ENCODE data around the gene TENM4. TPM values are rescaled to one million over a fixed set of nuclear protein-coding genes. Genes with fewer than 3 reads are reported as not detected.

The TENM4 gene
- polyA plus RNA-seq, 12 donors, result 6.1 to 12.6 (median 7.8) TPM; not detected in 1

DNA sequence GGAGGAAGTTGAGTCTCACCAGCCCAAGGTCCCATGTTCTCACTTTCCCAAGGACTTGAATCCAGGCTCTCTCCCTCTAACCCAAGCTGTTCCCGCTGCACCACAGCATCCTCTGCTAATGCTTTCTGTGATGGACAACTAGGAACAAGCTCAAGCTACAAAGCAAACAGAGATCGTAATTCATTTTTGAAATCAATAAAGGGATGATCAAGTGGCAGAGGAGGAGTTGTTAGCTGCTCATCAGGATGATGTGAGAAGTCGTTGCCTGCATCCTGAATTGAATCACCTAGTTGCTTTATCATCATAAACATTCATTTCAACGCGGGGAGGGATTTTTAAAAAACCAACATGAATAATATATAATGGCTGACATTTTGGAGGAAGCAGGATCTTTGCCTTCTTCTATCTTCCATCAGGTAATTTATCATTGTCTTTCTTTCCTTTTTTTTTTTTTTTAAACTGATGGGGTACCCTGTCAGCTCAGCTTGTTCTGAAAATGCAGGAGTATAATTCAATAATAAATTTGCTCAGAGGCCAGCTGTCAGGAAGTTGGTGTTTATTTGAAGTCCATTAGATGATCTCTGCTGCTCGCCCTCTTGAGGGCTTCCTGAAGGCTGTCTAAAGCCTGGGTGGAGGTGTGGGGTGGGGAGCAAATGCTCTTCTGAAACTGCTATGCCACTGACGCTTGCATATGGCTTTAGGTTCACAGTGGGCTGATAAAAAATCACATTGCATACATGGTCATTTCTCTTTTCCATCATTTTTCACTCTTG is 691.7 kb downstream of the TENM4 start:
- DNase-seq, result no peak

DNA sequence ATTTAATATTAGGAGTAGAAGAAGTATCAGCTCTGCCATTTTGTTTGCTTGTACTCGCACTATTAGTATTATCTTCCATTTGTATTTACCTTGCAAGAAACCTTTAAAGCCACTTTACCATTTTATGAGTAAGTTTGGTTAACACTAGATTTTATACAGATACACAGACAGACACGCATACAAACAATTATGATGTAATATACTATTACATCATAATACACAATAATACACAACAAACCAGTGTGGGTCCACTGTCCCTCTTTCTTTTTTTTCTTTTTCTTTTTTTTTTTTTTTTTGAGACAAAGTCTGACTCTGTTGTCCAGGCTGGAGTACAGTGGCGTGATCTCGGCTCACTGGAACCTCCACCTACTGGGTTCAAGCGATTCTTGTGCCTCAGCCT is 695.9 kb downstream of the TENM4 start:
- DNase-seq, result no peak

DNA sequence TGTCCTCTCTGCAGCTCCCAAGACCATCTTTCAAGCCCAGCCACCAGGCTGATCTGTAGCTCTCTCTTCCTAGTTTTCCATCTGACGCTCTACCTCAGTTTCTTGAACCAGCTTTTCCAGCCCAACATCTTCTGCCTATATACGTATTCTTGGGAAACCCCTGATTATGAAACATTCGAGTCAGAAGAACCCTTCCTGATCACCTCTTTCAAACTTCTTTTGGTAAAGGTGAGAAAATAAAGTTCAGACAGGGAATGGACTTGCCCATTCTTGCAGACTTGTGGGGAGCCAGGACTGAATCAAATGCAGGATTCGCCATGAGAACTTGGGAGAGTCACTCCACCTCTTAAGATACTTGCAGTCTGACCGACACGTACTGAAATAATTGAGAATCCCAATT is 696.6 kb downstream of the TENM4 start:
- no peak for DNase-seq

DNA sequence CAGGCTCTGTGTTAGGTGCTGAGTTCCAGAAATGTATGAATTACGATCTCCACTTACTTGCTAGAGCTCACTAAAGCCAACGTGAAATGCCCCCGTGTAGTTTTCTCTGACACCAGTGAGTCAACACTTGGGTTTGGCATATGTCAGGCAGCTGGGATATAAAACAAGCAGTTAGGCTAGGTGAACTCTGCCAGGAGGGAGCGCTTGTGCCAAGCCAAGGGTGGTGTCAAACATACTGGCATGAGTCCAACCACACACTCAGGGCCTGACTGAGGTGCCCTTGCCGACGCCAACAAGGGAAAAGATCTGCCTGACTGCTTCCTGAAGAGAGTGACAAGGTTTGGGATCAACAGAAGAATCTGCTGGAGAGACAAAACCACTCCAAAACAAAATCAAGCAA is 698.4 kb downstream of the TENM4 start:
- peak; percentile 6 for DNase-seq

DNA sequence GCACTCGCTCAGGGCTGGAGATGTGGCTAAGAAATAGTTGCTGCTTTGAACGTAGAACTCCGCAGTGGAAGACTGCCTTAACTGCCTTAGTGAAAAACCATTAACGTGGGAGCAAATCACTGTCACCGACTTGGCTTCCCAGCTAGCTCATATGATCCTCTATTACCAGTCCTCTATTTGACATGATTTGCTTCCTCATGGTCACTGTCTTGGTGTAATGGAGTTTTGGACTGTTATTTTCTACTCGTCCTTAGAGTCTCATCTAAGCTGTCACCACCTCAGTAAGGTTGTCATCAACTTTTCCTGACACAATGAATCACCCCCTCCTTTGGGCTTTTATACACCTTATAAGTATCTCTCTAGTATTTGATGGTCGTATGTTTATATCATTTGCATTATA is 699.1 kb downstream of the TENM4 start:
- peak; percentile 50 for DNase-seq

DNA sequence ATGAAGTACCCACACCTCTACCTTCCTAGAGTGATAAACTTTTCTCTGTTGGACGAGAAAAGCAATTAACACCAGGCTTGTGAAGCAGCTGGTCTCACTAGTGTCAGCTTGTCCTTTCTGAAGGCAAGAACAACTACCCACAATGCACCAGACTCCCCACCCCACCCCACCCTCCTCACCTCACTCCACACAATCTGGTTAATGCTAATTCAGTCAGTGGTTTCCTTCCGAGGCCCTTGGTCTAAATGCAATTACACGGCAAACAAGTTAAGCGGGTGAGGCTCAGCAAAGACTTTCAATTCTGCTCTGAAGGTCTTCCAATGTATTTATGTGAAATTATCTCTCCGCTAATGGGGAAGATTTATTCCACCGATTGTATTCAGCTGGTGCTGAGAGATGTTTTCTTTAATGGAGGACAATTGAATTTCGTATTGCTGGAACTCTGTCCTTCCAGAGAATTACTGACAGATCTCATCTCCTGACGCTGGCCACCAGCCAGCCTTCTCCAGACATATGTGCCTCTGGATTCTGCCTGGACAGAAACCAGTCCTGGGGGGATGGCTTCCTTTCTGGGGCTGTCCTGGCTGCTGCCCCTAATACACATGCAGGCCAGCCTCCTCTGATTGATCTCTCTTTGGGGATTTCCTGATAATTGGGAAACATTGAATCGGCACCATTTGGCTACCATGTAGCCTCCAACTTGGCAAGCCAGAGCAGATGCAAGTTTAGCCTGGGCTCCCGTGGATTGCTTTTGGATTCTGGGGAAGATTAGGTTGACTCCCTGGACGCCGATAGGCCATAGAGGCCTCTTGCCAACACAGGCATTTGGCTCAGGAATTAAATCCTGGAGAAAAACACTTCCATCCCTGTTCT is 700.4 kb downstream of the TENM4 start:
- DNase-seq, result peak; percentile 56

DNA sequence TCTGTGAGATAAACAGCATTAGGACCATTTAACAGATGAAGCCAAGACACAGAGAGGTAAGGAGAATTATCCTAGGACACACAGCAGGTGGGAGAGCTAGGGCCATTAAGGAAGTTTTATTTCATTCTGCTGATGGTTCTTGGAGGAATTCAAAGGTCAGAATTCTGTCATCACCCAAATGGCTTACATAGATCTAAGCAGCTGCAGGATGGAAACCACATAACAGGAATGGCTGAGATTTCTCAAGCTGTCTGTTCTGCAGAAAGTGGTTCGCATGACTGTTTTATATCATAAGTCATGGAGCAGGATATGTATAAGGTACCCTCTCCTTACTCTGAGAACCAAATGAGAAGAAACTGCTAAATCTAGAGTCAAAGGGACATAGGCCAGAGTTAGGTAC is 702.9 kb downstream of the TENM4 start:
- DNase-seq, result no peak

DNA sequence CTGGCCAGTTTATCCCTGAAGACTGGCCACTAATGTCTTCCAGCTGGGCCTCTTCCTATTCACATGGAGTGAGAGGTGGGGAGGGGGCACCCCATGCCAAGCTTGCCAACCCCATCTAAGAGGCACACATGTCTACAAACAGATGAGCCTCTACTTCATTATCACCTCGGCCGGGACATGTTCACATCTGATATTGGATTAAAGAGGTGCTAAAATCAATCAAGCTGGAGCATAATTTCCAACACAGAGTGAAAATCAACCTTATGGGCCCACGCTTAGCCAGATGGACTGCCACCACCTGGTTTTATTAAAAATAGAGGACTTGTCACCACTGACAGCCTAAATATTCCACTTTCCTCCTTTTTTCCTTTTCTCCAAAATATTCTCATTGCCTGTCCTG is 703.5 kb downstream of the TENM4 start:
- no peak for DNase-seq

DNA sequence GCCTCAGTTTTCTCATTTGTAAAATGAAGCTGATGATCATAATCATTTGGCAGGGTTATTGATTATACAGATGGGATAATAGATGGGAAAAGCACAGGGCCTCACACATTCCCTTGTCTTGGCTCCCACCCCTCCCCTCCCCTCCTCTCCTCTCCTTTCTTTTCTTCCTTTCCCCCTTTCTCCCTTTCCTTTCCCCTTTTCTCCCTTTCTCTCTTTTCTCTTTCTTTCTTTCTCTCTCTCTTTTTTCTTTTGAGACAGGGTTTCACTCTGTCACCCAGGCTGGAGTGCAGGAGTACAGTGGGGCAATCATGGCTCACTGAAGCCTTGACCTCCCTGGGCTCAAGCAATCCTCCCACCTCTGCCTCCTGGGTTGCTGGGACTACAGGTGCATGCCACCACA is 705.1 kb downstream of the TENM4 start:
- no peak for DNase-seq

DNA sequence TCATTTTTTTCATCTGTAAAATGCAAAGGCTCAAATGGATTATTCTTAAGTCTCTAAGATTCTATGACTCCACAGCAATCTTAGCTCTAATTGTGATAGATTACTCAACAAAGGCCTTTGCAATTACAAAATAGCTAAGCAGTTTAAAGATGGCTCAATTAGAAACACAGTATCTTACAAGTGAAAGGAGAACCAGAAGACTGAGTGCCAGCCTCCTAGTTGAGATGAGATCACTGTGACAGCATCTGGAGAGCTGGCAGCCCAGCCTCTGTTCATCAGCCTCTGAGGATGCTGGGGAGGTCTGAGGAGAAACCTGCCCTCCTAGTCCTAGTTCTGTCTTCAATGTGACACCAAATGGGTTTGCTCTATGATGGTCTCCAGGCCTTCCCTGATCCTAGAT is 707.8 kb downstream of the TENM4 start:
- no peak for DNase-seq

DNA sequence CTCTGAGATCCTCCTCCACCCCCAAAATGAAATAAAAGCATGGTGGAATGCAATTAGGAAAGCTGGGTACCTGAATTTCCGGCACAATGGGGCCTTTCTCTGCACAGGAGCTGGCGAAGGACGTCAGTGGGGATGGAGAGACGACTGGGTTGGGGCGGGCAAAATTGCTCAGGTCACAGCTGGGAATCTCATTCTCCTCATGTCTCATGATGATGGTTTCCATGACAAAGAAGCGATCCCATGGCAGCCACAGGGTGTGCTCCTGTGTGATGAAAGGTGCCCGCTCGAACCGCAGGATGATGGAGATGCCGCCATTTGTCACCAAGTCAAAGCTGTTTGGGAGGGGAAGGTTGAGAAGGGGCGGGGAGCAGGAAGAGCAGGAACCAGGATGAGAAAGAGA is 708.6 kb downstream of the TENM4 start:
- DNase-seq, result no peak

DNA sequence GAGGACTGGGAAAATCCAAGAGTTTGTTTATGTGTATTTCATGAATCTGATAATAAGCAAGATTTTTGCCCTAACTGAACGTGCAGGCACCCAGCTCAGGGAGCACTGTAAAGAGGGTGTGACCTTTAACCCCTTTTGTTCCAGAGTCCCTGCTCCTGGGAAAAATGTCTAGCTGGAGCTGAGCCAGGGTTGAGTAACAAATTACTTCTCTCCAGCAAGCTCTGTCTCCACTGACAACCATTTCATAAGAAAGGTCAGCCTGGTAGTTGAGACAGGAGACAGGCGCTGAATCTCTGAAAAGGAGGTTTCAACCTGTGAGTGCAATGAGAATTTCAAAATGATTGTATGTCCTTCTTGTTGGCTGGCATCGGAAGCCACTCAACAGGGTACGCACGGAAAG is 709.8 kb downstream of the TENM4 start:
- DNase-seq, result no peak

DNA sequence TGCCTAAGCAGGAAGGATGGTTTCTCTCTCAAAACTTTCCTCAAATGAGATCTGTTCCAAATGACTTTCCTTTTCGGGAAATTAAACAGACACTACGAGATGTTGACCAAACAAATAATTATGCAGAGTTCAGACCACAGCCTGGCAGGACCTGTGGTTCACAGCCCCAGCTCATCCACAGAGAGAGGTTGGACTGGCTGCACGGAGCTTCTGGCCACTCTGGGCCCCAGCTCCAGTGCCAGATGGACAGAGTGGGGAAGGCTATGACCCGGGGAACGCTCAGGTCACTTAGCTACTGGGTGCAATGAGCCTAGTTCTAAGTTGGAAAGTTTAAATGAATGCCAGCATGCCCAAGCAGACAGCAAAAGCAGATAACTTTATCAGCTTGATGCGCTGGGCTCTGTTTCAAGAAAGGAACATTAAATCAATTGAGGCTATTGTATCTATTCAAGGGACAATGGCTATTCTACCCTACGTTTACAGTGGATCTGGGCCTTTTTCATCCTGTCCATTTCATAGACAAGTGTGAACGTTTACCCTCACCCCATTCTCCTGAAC is 710.5 kb downstream of the TENM4 start:
- DNase-seq, result no peak

DNA sequence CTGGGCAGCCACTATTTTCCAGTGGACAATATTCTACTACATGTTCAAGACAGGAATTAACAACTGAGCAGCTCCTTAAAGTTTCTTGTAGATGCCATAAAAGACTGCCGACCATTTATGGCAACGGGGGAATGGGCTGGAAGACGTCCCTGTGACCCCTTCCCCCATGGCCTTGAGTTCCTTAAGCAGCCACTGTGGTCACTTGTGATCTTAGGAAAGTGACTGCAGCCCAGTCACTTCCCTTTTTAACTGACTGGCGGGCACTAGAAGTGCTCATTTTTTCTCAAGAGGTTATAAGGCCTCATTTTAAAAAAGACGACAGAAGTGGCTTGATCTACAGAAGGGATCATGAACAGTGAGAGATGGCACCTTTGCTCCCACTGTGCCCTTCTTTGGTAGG is 713.0 kb downstream of the TENM4 start:
- DNase-seq, result no peak

DNA sequence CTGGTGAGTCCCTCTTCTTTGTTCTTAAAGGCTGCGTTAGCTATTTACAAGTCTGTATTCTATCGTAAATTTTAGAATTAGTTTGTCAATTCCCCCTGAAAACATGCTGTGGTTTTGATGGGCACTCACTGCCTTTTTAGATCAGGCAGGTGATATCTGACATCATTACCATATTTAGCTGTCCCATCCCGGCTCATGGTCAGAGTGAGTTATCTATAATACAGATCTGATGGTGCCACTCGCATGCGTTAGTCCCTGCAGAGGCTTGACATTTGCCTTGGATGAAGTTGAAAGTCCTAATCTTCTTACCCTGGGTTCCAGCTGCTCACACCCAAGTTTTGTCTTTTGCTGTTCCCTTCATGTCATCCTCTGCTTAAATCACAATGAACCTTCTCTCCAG is 715.6 kb downstream of the TENM4 start:
- no peak for DNase-seq

DNA sequence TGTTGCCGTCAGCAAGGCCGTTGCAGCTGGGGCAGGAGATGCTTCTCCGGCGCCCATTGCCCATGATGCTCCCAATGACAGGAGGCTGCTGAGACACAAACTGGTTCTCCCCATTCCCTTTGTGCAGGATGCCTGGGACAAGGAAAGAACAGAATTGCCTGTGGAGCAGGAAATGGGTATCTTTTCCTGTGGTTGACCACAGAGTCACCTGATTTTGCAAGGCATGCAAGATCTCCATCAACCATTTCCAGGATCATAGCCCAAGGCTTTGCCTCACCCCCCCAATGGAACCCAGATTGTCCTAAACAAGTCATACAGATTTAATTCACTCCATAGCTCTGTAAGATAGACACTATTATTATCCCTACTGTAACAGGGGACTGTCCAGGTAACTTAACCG is 718.0 kb downstream of the TENM4 start:
- DNase-seq, result no peak

DNA sequence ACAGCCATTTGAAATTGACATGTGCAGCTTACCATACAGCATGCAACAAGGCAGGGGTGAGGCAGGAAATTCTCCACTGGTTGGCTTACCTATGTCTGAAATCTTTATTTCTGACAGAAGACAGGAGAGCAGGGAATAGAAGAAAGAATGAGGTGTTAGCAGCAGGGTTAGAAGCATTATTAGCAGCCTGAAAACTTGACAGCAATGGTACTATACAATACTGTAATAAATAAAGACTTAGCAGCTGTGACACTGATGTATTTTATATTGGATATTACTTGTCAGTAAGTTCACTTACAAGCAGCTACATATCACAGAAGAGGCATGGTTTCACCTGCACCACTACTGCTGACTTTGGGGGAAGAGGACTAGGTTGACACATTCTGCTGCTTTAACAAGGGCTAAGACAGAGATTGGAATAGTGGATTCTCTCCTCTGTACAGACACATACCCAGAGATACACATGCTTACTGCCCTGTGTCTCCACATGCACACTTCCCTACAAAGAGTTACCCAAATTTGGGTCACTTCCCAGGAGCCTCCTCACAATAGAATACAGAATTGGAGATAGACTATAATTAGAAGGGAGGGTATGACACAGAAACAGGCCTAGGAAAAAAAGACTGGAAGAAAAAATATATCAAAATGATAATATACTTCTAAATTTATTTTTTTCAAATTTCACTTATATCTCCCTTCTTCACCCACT is 720.4 kb downstream of the TENM4 start:
- DNase-seq, result no peak

DNA sequence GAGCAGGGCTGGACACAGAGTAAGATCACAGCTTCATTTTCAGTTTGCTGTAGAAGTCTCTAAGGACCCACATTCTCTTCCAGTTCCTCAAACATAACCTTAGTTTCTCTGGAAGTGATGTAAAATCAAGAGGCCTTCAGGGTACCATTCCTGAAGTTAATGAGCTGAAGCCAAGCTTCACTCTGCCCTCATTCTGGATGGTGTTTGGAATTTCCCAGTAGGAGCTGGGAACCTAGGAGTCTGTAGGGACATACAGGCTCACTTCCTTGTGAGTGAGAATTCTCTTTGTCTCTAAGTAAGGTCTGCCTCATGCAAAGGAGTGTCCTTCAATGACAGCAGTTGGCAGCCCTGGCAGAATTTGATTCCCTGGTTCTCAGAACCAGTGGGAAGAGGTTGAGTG is 723.8 kb downstream of the TENM4 start:
- DNase-seq, result no peak

DNA sequence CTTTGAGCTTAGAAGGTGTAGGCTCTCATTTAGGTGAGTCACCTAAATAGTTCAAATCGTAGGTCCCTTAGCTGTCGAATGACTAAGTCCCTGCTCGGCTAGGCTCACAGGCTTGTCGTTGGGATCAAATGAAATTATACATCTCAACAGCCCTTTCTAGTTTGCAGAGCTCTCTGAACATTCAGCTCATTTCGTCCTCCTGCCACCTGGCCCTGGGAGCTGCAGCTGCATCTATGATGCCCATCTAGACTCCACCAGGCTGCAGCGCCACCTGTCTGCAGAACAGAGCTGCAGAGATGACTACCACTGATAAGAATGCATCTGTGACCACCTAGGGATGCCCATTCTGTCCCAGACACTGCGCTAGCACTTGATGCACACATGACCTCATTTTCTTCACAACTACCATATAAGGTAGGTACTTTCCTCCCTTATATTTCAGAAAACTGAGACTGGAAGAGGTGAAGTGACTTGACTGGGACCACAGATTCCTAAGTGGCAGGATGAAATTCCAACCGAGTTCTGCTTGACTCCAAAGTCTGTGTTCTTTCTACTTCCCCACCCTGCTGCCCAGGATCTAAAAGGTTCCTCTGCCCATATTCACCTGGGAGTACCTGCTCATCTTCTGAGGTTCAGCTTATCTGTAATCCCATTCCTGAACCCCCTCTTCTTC is 725.1 kb downstream of the TENM4 start:
- DNase-seq, result no peak

DNA sequence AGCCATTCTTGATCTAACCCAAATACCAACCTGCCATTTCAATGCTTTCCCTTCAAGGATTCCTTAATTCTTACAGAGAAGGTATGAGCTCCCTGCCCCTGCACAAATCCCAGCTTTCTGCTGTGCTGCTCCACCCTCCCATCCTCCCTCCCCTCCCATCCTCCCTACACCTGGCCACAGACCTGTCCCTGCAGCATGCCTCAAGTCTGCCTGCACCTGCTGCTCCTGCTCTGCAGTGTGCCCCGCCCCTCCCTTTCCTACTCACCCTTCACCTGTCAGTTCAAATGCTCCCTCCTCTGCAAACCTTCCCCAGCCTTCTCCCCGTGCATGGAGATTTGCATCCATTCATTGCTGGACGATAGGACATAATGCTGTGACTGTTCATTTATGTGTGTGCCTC is 726.3 kb downstream of the TENM4 start:
- DNase-seq, result no peak

DNA sequence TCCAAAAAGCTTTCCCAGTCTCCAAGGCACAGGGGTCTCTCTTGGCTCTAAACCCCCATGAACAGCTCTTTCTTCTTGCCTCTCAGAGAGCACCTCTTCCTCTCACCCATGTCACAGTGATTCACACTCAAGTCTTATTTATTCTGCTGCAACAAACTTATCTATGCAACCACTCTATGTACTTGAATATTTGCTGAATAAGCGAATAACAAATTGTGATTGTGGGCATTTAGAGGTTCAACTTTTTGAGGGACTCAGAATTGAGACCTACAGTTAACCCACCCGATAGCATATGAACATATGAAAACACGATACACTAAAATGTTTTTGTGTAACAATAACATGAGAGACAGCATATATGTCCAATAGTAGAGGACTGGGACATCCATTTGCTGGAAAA is 729.1 kb downstream of the TENM4 start:
- no peak for DNase-seq

DNA sequence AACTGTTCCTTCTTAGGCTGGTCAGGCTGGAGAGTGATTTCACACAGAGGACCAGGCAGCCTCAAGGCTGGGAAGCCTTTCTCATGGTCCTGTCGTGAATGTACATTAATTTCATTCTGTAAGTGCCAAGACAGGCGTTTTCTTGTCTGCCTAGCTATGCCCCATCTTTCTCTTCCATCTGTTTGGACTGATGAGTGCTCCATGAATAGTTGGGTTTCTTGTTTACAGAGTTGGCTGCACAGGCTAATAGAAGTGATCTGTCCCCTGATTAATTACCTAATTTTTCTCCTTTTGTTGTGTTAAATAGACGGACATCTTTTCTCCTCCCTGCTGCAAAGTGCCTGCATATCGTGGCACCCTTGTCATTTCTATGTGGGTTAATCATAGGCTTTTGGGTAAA is 730.4 kb downstream of the TENM4 start:
- no peak for DNase-seq
